Pulmonary artery endothelial cell (primary cell): ENCODE measurements around the gene HOXA11. TPM values are rescaled to one million over a fixed set of nuclear protein-coding genes. Genes with fewer than 3 reads are reported as not detected.

ENCODE experiments used
- DNase-seq: peaks from one replicate; pipeline ENCODE4 v3.0.0-alpha.2; 2011; ENCODE audit warnings: low read depth, low spot score
- total RNA-seq: library from RNA; depleted of rRNA; stranded (reverse); fragments of >200 nt; gene quantifications from 2 replicates; pipeline ENCODE4 v1.2.3, GENCODE V29; 2014

HOXA11 gene
- total RNA-seq, 1 donor from 2014 or later = not detected

GRCh38 chr7:27170426-27171324 is 14.4 kb downstream of the HOXA11 start:
- no peak for DNase-seq

DNA sequence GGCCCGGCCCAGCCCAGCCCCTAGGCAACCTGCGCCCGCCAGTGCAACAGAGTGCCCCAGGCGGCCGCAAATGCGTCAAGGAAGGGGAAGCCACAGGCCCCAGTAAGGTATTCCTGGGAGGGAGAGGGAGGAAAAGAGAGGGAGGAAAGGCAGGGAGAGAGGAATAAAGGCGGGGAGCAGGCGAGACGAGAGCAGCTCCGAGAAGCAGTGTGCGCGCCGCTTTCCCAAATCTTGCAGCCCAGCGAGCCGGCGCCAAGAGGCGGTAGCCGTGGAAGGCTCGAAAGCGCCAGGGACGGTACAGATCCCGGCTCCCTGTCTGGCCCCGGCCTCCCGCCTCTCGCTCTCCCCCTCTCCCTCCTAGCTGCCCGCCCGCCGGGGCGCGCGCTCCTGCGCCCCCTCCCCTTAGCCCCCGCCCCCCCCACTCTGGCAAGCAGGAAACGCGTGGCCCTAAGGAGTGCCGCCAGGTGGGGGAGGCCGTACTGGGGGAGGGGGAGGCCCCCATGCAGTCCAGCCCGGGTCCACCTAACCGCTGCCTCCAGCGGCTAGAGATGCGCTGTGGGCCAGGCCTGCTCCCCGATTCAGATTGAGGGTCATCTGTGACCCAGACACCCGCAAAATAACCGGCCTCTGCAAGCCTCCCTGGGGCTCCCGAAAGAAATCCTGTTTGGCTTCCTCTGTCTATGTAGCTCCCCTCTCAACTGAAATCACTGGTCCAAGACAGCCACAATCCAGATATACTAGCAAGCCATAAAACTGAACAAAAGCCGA is 15.2 kb downstream of the HOXA11 start:
- no peak for DNase-seq

- no peak for DNase-seq
Observed at GRCh38 chr7:27168265-27168947, 16.6 kb downstream of the HOXA11 start.

DNA sequence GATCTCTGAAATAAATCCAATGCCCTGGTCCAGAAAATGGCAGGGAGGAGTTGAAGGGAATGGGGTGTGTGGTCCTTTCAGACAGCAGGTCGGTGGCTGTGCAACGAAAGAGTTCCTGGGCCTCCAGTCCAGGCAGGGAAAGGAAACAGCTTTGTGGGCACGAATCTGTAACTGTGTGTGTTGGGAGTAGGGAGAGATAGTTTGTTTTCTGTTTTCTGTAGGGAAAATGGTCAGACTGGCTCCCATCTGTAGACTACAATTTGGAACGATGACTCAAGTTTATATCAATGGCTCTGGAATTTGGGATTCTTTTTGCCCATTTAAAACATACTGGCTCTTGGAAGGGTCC is 17.1 kb downstream of the HOXA11 start:
- no peak for DNase-seq

DNA sequence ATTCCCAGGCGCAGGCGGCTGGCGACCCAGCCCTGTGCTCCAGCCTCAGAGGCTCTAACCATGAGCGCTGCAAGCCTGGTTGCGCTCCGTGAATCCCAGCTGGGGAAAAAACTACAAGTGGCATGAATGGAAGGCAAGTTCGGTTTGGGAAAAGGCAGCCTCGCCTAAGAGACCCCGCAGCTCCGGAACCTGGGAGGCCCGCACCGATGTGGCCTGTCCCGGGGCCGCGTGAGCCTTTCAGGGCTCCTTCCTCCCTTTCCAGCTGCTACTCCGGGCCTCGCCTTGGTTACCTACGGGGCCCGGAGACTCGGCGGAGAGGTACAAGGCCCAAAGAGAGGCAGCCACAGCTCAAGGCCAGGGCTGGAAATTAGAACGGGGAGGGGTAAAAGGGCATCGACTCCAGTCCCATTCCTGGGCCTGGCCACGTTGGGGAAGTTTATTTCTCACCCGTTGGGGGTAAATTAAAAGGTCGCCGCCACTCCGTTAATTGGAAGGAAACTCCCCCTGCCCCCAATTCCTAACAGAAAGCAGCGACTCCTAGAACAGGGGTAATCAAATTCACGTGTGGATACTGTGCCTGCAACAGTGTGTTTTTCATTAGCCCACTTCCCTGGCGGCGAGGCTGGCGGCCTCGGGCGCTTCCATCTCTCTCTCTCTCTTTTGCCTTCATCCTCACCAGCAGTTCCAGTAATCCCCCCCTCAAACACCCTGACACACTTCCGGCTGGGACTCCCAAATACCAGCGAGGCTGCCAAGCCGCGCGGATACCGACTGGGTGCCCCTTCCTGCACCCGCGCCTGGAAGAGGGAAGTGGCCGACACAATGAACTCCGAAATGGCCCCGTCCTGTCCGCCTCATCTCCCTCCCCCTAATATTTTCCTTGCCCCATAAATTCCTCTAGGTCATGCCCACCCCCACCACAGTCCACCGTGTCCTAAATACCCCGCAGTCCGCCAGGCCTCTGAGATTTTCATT is 18.2 kb downstream of the HOXA11 start:
- no peak for DNase-seq

- no peak for DNase-seq
Observed at GRCh38 chr7:27165996-27166530, 19.0 kb downstream of the HOXA11 start.

- DNase-seq = peak; percentile 27
Observed at GRCh38 chr7:27165089-27165995, 19.7 kb downstream of the HOXA11 start, which contains the start of gene HOXA9. HOXA9 (minus strand) TSS chr7:27165537; CDS start chr7:27165457, 80 bp downstream.

DNA sequence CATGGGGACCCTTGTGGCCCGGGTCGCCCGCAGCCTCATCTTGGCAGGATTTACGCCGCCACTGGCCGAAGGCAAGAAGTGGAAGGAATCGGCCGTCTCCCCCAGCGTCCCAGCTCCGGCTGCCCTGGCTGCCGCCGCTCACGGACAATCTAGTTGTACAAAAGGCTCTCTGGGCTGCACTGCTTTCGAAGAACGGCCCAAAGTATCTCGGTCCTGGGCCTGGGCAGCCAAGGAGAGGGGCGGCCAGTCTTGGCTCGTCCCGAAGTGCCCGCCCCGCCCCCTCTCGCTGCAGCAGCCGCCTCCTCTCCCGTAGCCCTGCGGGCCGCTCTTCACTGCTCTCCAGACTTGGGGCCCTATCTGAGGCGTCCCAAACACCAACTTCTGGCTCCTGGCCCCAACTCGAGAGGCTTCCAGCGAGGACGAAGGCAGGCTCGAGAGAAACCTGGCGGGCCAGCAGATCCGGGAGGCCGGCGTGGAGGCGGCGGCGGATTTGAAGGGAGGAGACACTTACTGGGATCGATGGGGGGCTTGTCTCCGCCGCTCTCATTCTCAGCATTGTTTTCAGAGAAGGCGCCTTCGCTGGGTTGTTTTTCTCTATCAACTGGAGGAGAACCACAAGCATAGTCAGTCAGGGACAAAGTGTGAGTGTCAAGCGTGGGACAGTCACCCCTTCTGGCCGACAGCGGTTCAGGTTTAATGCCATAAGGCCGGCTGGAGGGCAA is 20.5 kb downstream of the HOXA11 start:
- no peak for DNase-seq

DNA sequence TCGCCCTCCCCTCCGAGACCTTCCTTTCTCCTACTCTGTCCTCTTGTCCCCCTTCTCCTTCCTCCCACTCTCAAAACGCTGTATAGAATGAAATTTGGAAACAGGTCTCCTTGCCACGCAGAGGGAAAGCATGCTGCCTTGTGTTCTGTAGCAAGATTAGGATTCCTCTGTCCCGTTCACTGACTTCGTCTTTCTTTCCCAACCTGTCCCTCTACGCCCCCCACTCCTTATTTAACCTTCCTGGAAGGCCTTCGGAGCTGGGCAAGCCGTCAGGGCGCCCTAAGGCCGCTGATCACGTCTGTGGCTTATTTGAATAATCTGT is 21.0 kb downstream of the HOXA11 start:
- no peak for DNase-seq

GRCh38 chr7:27163288-27164044 is 21.6 kb downstream of the HOXA11 start:
- no peak for DNase-seq

DNA sequence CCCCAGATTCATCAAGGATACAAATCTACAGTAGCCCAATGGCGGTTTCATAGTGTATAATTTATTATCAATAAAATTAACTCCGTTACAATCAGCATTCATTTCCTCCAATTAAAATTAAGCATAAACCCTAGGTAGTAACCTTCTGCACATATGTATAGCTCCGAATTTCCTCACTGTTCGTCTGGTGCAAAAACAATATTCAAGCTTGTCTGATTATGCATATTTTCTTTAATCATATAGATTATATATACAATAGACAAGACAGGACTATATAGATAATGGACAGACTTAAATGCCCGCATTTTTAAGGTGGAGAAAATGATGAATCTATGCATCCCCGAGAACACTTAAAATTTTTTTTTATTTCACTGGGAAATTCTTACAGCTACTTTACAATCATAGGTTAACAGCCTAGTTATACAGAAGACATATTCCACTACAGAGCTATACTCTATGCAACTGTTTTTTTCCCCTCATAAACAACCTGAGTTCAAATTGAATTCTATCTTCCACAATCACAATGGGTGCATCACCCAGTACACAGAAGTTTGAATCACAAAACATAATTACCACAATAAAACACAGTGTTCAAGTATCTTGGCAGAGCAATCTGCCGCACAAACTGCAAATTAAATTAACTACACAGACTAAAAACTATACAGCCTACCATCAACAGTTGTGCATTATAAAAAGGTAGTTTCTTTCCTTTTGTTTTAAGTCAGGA is 22.3 kb downstream of the HOXA11 start:
- no peak for DNase-seq

GRCh38 chr7:27161721-27162560 is 23.1 kb downstream of the HOXA11 start:
- DNase-seq = no peak

- no peak for DNase-seq
Observed at GRCh38 chr7:27161214-27161720, 23.8 kb downstream of the HOXA11 start.

DNA sequence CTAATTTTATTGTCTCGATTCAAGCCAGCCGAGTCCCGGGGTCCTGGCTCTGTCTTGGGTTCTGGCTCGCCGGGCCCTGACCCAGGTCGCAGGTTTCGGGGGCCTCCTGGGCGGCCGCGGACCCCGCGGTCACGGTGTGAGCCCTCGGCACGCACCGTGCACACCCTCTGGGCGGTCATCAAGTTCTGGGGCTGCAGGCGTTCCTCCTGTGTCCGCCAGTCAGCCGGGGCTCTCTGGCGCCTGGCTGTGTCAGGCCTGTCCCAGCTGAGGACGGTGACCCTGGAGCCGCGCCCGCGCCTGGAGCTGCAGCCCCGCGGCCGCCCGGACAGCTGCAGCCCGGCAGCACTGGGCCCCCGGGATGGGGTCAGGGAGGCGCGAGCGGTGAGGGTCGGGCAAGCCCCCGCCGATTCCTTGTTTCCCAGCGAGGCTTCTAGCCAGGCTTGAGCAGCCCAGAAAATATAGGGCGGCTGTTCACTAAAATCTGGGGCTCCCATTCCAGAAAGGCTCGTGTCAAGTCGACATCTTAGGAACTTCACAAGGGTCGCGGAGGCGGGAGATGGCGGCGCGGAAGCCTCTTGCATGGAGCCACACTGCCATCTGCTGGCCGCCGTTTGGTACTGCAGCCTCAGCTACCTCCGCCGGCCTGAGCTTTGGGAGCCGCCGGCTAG is 24.4 kb downstream of the HOXA11 start:
- peak; percentile 57 for DNase-seq

DNA sequence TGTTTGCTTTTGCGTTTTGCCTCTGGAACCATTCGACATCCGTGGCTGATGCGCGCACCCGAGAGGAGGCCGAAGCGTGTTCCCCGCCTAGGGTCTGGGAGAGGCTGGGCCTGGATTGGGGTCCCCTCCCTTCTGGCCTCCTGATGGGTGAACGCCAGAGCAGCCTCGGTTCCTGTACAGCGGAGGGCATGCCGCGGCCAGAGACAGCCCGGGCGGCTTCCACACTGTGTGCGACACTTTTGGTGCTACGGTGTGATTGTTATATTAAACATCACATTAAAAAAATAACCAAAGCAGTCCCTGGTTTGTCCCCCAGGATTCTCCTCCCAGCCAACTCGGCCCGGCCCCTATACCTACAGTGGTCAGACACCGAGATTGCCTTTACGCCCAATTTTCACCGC is 24.9 kb downstream of the HOXA11 start:
- DNase-seq = no peak
